Measurements from ENCODE around the gene NME4.

NME4 gene

DNA sequence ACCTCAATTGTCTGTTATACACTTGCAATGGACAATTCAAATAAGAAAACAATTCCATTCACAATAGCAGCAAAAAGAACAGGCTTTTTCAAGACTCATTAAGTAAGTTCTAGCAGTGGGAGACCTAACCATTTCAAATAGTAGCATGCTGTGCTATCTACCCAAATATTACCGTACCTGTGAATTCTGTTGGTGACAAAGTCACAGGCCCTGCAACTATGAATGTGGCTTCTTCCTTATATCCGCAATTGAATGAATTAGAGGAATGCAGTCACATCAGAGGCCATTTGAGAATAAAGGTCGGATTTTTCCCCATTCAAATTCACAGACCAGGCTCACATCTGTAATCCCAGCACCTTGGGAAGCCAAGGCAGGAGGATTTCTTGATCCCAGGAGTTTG is 800 bp upstream of the NME4 start:
- no peak for TF ChIP-seq Cebpa-rat (IDR thresholded peaks at IDR 0.05)
- Histone ChIP-seq H3K4me2 (peak overlapping the region; percentile 55 to 95 (median 83)), H4K20me1 (peaks cover 5 to 28% (median 24%) of the 10 kb centered on the region in 11 experiments; a peak in 17 of 22 replicates), H3K36me3 (peaks cover 9 to 22% (median 17%) of the 10 kb centered on the region in 11 experiments; a peak in 19 of 22 replicates), H3K9ac (peak overlapping the region; percentile 45 to 95 (median 90); a peak in 9 of 22 replicates), H3K27ac (peak overlapping the region in 5 of 11 experiments; percentile 42 to 93 (median 92); a peak in 6 of 22 replicates), H3K9me3 (replicated peaks in 1 of 11) (peaks cover 0 to 6% (median 0%) of the 10 kb centered on the region in 11 experiments; a peak in 5 of 22 replicates), H3K4me3 (peak overlapping the region in 9 of 10 experiments; percentile 66 to 86 (median 76); a peak in 15 of 20 replicates), H3K27me3 (no peaks in the 10 kb centered on the region), H3K4me1 (peaks cover 44 to 62% (median 52%) of the 10 kb centered on the region in 10 experiments)

DNA sequence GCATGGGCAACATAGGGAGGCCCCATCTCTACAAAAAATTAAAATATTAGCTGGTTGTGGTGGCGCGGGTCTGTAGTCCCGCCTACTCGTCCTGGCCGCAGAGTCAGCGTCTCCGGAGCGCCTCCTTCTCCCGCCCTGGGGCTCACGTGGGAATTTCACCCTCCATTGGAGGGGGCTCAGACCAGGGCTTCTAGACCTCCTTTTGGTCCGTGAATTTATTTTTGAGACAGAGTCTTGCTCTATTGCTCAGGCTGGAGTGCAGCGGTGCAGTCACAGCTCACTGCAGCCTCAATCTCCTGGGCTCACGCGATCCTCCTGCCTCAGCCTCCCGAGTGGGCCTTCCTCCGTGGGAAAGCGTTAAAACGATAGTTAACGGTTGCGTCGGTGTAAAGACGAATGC is 394 bp upstream of the NME4 start:
- peak overlapping the region in 9 of 11 experiments; percentile 30 to 94 (median 92); a peak in 14 of 22 replicates for H3K27ac ChIP-seq
- H3K9ac ChIP-seq: peak overlapping the region; percentile 45 to 95 (median 90); a peak in 18 of 22 replicates

GRCh38 chr16:397736-398332 is 835 bp downstream of the NME4 start:
- TF ChIP-seq Cebpa-rat (IDR thresholded peaks at IDR 0.05): no peak
- Histone ChIP-seq H3K27ac (peak overlapping the region in 4 of 11 experiments; percentile 27 to 38 (median 34); a peak in 8 of 22 replicates), H3K4me3 (peak overlapping the region in 7 of 10 experiments; percentile 5 to 45 (median 29); a peak in 5 of 20 replicates), H3K4me1 (peaks cover 46 to 61% (median 56%) of the 10 kb centered on the region in 10 experiments), H3K9me3 (replicated peaks in 1 of 11) (no peaks in the 10 kb centered on the region), H3K36me3 (peaks cover 9 to 22% (median 17%) of the 10 kb centered on the region in 11 experiments; a peak in 19 of 22 replicates), H4K20me1 (peaks cover 5 to 28% (median 24%) of the 10 kb centered on the region in 11 experiments; a peak in 17 of 22 replicates), H3K4me2 (peak overlapping the region; percentile 40 to 95 (median 90)), H3K9ac (peak overlapping the region; percentile 11 to 65 (median 47); a peak in 17 of 22 replicates), H3K27me3 (no peaks in the 10 kb centered on the region)

More for the DNA sequence above, 394 bp upstream of the NME4 start:
- H3K27me3 ChIP-seq: no peaks in the 10 kb centered on the region
- peaks cover 0 to 6% (median 0%) of the 10 kb centered on the region in 11 experiments; a peak in 5 of 22 replicates for H3K9me3 ChIP-seq (replicated peaks in 1 of 11)
- TF ChIP-seq Cebpa-rat (IDR thresholded peaks at IDR 0.05): no peak
- peak overlapping the region; percentile 55 to 95 (median 83) for H3K4me2 ChIP-seq
- peak overlapping the region; percentile 66 to 86 (median 75) for H3K4me3 ChIP-seq
- peaks cover 5 to 28% (median 24%) of the 10 kb centered on the region in 11 experiments; a peak in 17 of 22 replicates for H4K20me1 ChIP-seq
- H3K4me1 ChIP-seq: peaks cover 44 to 62% (median 51%) of the 10 kb centered on the region in 10 experiments
- H3K36me3 ChIP-seq: peaks cover 9 to 22% (median 17%) of the 10 kb centered on the region in 11 experiments; a peak in 19 of 22 replicates

GRCh38 chr16:398561-399339 is 1.8 kb downstream of the NME4 start:
- Histone ChIP-seq H3K27me3 (no peaks in the 10 kb centered on the region), H3K27ac (peak overlapping the region in 6 of 11 experiments; percentile 19 to 83 (median 30); a peak in 4 of 22 replicates), H3K36me3 (peaks cover 9 to 22% (median 17%) of the 10 kb centered on the region in 11 experiments; a peak in 19 of 22 replicates), H3K4me2 (peak overlapping the region; percentile 40 to 95 (median 90)), H3K9me3 (replicated peaks in 1 of 11) (no peaks in the 10 kb centered on the region), H3K4me1 (peaks cover 42 to 60% (median 54%) of the 10 kb centered on the region in 10 experiments), H3K4me3 (no peak overlapping the region), H3K9ac (peak overlapping the region in 10 of 11 experiments; percentile 11 to 95 (median 54); a peak in 18 of 22 replicates), H4K20me1 (peaks cover 5 to 28% (median 24%) of the 10 kb centered on the region in 11 experiments; a peak in 17 of 22 replicates)
- TF ChIP-seq Cebpa-rat (IDR thresholded peaks at IDR 0.05): no peak

- Histone ChIP-seq H3K4me2 (peak overlapping the region; percentile 78 to 97 (median 92); a peak in 21 of 22 replicates), H3K27ac (peak overlapping the region in 3 of 11 experiments; percentile 83 to 90 (median 87); a peak in 4 of 22 replicates), H3K4me3 (peak overlapping the region in 4 of 10 experiments; percentile 73 to 95 (median 92); a peak in 3 of 20 replicates)
Observed at GRCh38 chr16:399340-400019, 2.5 kb downstream of the NME4 start.

DNA sequence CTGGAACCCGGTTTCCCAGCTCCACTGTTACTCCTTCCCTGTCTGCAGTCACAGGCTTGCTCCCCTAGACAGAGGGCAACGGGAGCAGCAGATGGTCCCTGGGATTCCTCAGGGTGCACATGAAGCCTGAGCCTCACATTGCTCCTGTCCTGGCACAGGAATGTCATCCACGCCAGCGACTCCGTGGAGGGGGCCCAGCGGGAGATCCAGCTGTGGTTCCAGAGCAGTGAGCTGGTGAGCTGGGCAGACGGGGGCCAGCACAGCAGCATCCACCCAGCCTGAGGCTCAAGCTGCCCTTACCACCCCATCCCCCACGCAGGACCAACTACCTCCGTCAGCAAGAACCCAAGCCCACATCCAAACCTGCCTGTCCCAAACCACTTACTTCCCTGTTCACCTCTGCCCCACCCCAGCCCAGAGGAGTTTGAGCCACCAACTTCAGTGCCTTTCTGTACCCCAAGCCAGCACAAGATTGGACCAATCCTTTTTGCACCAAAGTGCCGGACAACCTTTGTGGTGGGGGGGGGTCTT is 3.1 kb downstream of the NME4 start:
- Histone ChIP-seq H3K9me3 (replicated peaks in 1 of 11) (no peaks in the 10 kb centered on the region), H3K27ac (peak overlapping the region in 10 of 11 experiments; percentile 72 to 90 (median 82); a peak in 17 of 22 replicates), H3K4me3 (peak overlapping the region; percentile 73 to 96 (median 86); a peak in 19 of 20 replicates), H3K4me2 (peak overlapping the region; percentile 78 to 97 (median 92)), H4K20me1 (peaks cover 5 to 28% (median 24%) of the 10 kb centered on the region in 11 experiments; a peak in 17 of 22 replicates), H3K27me3 (no peaks in the 10 kb centered on the region), H3K9ac (peak overlapping the region; percentile 81 to 95 (median 88); a peak in 21 of 22 replicates), H3K36me3 (peaks cover 9 to 22% (median 17%) of the 10 kb centered on the region in 11 experiments; a peak in 19 of 22 replicates), H3K4me1 (peaks cover 42 to 62% (median 57%) of the 10 kb centered on the region in 10 experiments)
- no peak for TF ChIP-seq Cebpa-rat (IDR thresholded peaks at IDR 0.05)

More at GRCh38 chr16:399340-400019, 2.5 kb downstream of the NME4 start:
- peaks cover 9 to 22% (median 17%) of the 10 kb centered on the region in 11 experiments; a peak in 19 of 22 replicates for H3K36me3 ChIP-seq
- peaks cover 42 to 60% (median 54%) of the 10 kb centered on the region in 10 experiments for H3K4me1 ChIP-seq
- peaks cover 5 to 28% (median 24%) of the 10 kb centered on the region in 11 experiments; a peak in 17 of 22 replicates for H4K20me1 ChIP-seq
- H3K9ac ChIP-seq: peak overlapping the region in 10 of 11 experiments; percentile 23 to 95 (median 87); a peak in 12 of 22 replicates
- TF ChIP-seq Cebpa-rat (IDR thresholded peaks at IDR 0.05): no peak
- H3K9me3 ChIP-seq (replicated peaks in 1 of 11): no peaks in the 10 kb centered on the region
- no peaks in the 10 kb centered on the region for H3K27me3 ChIP-seq

- Histone ChIP-seq H3K4me1 (peaks cover 38 to 63% (median 60%) of the 10 kb centered on the region in 10 experiments), H3K4me2 (peak within 1 kb of the TSS; percentile 78 to 97 (median 92)), H3K9me3 (replicated peaks in 1 of 11) (no peaks in the 10 kb centered on the region), H3K9ac (peak within 1 kb of the TSS; percentile 81 to 95 (median 88)), H3K36me3 (peaks cover 9 to 22% (median 17%) of the 10 kb centered on the region in 11 experiments; a peak in 19 of 22 replicates), H3K4me3 (peak within 1 kb of the TSS; percentile 73 to 96 (median 86)), H3K27me3 (no peaks in the 10 kb centered on the region), H4K20me1 (peaks cover 5 to 28% (median 24%) of the 10 kb centered on the region in 11 experiments; a peak in 17 of 22 replicates), H3K27ac (peak within 1 kb of the TSS; percentile 74 to 92 (median 86))
- TF ChIP-seq Cebpa-rat (IDR thresholded peaks at IDR 0.05): no peak
Observed at GRCh38 chr16:401468-402348, 4.7 kb downstream of the NME4 start, which contains the start of gene DECR2. Gene DECR2, plus strand, starts transcription at chr16:401885. Its CDS starts 79 bp downstream, at chr16:401964.
